Measurements from ENCODE around the gene DNAH17. TPM values are rescaled to one million over a fixed set of nuclear protein-coding genes. Genes with fewer than 3 reads are reported as not detected.

DNAH17 gene
- total RNA-seq, 2 donors from 2014 or later, result 0.13 to 0.64 TPM

DNA sequence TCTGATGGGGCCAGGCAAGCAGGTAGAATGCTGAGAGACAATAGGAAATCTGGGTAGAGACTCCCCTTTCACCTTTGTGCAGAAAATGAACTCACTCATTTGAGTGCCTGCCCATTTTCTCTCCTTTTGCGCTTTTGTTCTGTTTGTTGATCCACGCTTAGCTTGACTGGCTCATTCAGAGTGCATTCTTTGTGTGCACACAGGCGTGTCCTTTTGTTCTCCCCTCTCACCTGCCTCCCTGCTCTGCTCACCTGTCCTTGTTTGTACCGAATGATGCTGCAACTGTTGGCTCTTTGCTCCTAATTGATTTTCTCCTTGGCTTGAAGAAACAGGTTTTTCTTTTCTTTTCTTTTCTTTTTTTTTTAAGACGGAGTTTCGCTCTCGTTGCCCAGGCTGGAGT is 183.0 kb downstream of the DNAH17 start:
- Histone ChIP-seq H3K27me3 (ENCODE audit: control insufficient read depth, insufficient read depth, low read length, poor library complexity, severe bottlenecking) (no peaks in the 10 kb centered on the region), H3K4me3 (ENCODE audit: low read length) (no peak overlapping the region), H3K4me1 (ENCODE audit: control insufficient read depth, insufficient read depth, low read length) (no peaks in the 10 kb centered on the region), H3K36me3 (ENCODE audit: control insufficient read depth, insufficient read depth, low read length) (peaks cover 66% of the 10 kb centered on the region), H3K27ac (ENCODE audit: low read depth, low read length) (no peak overlapping the region), H3K9me3 (ENCODE audit: control insufficient read depth, low read length) (no peaks in the 10 kb centered on the region), H3K9ac (ENCODE audit: extremely low read depth, low read length, poor library complexity, severe bottlenecking) (no peak overlapping the region)
- Mint-ChIP-seq H3K4me1 (peaks cover 17% of the 10 kb centered on the region), H3K27ac (peak overlapping the region; percentile 53), H3K4me3 (no peak overlapping the region), H3K36me3 (ENCODE audit: low read depth) (peaks cover 63% of the 10 kb centered on the region), H3K27me3 (ENCODE audit: insufficient read depth) (no peaks in the 10 kb centered on the region), H3K9me3 (no peaks in the 10 kb centered on the region)
- WGBS, 2 experiments (ENCODE audit: insufficient coverage in 1 of 2, insufficient read length in 1 of 2), result 97% methylated on average over 7 of the region's 7 CpGs
- no peak for DNase-seq
- TF ChIP-seq, protein P1, sequence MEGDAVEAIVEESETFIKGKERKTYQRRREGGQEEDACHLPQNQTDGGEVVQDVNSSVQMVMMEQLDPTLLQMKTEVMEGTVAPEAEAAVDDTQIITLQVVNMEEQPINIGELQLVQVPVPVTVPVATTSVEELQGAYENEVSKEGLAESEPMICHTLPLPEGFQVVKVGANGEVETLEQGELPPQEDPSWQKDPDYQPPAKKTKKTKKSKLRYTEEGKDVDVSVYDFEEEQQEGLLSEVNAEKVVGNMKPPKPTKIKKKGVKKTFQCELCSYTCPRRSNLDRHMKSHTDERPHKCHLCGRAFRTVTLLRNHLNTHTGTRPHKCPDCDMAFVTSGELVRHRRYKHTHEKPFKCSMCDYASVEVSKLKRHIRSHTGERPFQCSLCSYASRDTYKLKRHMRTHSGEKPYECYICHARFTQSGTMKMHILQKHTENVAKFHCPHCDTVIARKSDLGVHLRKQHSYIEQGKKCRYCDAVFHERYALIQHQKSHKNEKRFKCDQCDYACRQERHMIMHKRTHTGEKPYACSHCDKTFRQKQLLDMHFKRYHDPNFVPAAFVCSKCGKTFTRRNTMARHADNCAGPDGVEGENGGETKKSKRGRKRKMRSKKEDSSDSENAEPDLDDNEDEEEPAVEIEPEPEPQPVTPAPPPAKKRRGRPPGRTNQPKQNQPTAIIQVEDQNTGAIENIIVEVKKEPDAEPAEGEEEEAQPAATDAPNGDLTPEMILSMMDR (conservative IDR thresholded peaks at IDR 0.05), result no peak

DNA sequence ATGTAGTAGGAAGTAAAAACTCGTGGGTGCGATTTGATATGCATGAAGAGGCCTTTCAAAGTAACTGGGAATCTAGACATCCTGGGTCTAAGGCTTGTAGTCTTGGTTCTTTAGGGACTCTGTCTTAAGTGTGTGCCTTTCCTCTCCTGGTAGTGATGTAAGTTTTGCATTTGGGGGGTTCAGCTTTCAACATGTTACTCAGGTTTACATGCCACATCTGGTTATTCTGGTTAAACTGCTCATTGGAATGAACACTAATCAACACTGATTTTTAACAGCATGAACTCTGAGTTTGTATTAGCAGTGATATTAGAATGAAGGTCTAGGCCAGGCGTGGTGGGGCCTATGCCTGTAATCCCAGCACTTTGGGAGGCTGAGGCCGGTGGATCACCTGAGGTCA is 183.6 kb downstream of the DNAH17 start:
- no peak overlapping the region for H3K9ac ChIP-seq (ENCODE audit: extremely low read depth, low read length, poor library complexity, severe bottlenecking)
- no peak overlapping the region for H3K27ac ChIP-seq (ENCODE audit: low read depth, low read length)
- Mint-ChIP-seq H3K9me3 (no peaks in the 10 kb centered on the region), H3K27me3 (ENCODE audit: insufficient read depth) (no peaks in the 10 kb centered on the region), H3K4me3 (no peak overlapping the region), H3K36me3 (ENCODE audit: low read depth) (peaks cover 56% of the 10 kb centered on the region), H3K4me1 (peaks cover 17% of the 10 kb centered on the region), H3K27ac (peak overlapping the region; percentile 80)
- H3K4me1 ChIP-seq (ENCODE audit: control insufficient read depth, insufficient read depth, low read length), result no peaks in the 10 kb centered on the region
- H3K27me3 ChIP-seq (ENCODE audit: control insufficient read depth, insufficient read depth, low read length, poor library complexity, severe bottlenecking), result no peaks in the 10 kb centered on the region
- no peak overlapping the region for H3K4me3 ChIP-seq (ENCODE audit: low read length)
- WGBS, 2 experiments (ENCODE audit: insufficient coverage in 1 of 2, insufficient read length in 1 of 2), result 96 to 98% methylated on average over 3 to 4 of the region's 4 CpGs
- TF ChIP-seq, protein P1 (conservative IDR thresholded peaks at IDR 0.05), result no peak
- DNase-seq, result no peak
- H3K36me3 ChIP-seq (ENCODE audit: control insufficient read depth, insufficient read depth, low read length), result peaks cover 60% of the 10 kb centered on the region
- no peaks in the 10 kb centered on the region for H3K9me3 ChIP-seq (ENCODE audit: control insufficient read depth, low read length)

DNA sequence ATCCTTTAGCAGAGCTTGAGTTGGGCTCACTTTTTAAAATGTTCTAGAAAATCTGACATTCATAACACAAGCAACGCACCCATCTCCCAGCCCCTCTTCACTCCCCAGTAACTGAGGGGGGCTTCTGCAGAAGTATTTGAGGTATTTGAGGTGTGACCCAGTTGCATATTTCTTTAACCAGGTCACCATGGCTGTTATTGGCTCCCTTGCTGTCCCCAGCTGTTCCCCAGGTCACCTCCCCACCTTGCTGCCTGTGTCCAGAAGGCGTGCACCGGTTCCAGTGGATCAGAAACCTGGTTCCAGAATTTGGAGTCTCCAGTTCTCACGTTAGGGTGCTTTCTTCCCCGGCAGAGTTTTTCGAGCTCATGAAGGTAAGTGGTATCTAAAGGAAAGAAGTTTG is 184.9 kb downstream of the DNAH17 start:
- H3K4me1 Mint-ChIP-seq, result peaks cover 17% of the 10 kb centered on the region

More for the DNA sequence above, 184.9 kb downstream of the DNAH17 start:
- DNase-seq, result peak; percentile 68
- no peaks in the 10 kb centered on the region for H3K27me3 ChIP-seq (ENCODE audit: control insufficient read depth, insufficient read depth, low read length, poor library complexity, severe bottlenecking)
- Mint-ChIP-seq H3K4me3 (no peak overlapping the region), H3K27ac (peak overlapping the region; percentile 92), H3K36me3 (ENCODE audit: low read depth) (peaks cover 46% of the 10 kb centered on the region), H3K9me3 (no peaks in the 10 kb centered on the region), H3K27me3 (ENCODE audit: insufficient read depth) (no peaks in the 10 kb centered on the region)
- no peak overlapping the region for H3K9ac ChIP-seq (ENCODE audit: extremely low read depth, low read length, poor library complexity, severe bottlenecking)
- H3K36me3 ChIP-seq (ENCODE audit: control insufficient read depth, insufficient read depth, low read length), result peaks cover 49% of the 10 kb centered on the region
- no peak overlapping the region for H3K27ac ChIP-seq (ENCODE audit: low read depth, low read length)
- WGBS, 2 experiments (ENCODE audit: insufficient coverage in 1 of 2, insufficient read length in 1 of 2), result 90 to 97% methylated on average over 2 to 5 of the region's 6 CpGs
- H3K4me1 ChIP-seq (ENCODE audit: control insufficient read depth, insufficient read depth, low read length), result no peaks in the 10 kb centered on the region
- TF ChIP-seq, protein P1 (conservative IDR thresholded peaks at IDR 0.05), result no peak
- no peak overlapping the region for H3K4me3 ChIP-seq (ENCODE audit: low read length)
- no peaks in the 10 kb centered on the region for H3K9me3 ChIP-seq (ENCODE audit: control insufficient read depth, low read length)

Measured in endodermal cell (in vitro differentiated cells).